Fibroblast of skin of left biceps (primary cell): ENCODE results near the gene NAPA.
A peak's percentile ranks its signal among the peaks of the same experiment; 100 is the strongest.

ENCODE experiments used
- DNase-seq, 2 experiments: peaks; one replicate each; pipeline ENCODE4 v3.0.0-alpha.2; 2013; ENCODE audit warnings: low read depth in 2 of 2

NAPA gene

GRCh38 chr19:47514869-47515588, at the start of gene NAPA:
Gene NAPA (minus strand): TSS chr19:47515063. CDS start chr19:47514940, 123 bp downstream.
- DNase-seq: peak; percentile 100

- DNase-seq: no peak
Observed at GRCh38 chr19:47564081-47564480, 49.2 kb upstream of the NAPA start.

GRCh38 chr19:47561440-47562057, 46.7 kb upstream of the NAPA start:
- no peak for DNase-seq

GRCh38 chr19:47560999-47561398, 46.1 kb upstream of the NAPA start:
- DNase-seq: no peak

- no peak for DNase-seq
Observed at GRCh38 chr19:47550129-47550528, 35.3 kb upstream of the NAPA start.

GRCh38 chr19:47549261-47549862, 34.5 kb upstream of the NAPA start:
- no peak for DNase-seq

- DNase-seq: no peak
Observed at GRCh38 chr19:47547199-47547598, 32.3 kb upstream of the NAPA start.

GRCh38 chr19:47545061-47545948, 30.4 kb upstream of the NAPA start:
- DNase-seq: no peak

- no peak for DNase-seq
Observed at GRCh38 chr19:47544476-47544875, 29.6 kb upstream of the NAPA start.

GRCh38 chr19:47544075-47544474, 29.2 kb upstream of the NAPA start:
- no peak for DNase-seq

GRCh38 chr19:47542030-47542475, 27.2 kb upstream of the NAPA start:
- DNase-seq: peak in 1 of 2 experiments; percentile 5

GRCh38 chr19:47541518-47541917, 26.7 kb upstream of the NAPA start:
- no peak for DNase-seq

GRCh38 chr19:47540748-47541147, 25.9 kb upstream of the NAPA start:
- peak in 1 of 2 experiments; percentile 17 for DNase-seq

- no peak for DNase-seq
Observed at GRCh38 chr19:47539747-47540311, 25.0 kb upstream of the NAPA start.

GRCh38 chr19:47538812-47539211, 23.9 kb upstream of the NAPA start:
- DNase-seq: no peak

GRCh38 chr19:47537493-47537892, 22.6 kb upstream of the NAPA start:
- DNase-seq: no peak

GRCh38 chr19:47534628-47535027, 19.8 kb upstream of the NAPA start:
- no peak for DNase-seq

GRCh38 chr19:47531640-47532387, 17.0 kb upstream of the NAPA start:
- no peak for DNase-seq

GRCh38 chr19:47529018-47529742, 14.3 kb upstream of the NAPA start:
- DNase-seq: no peak

GRCh38 chr19:47526798-47527197, 11.9 kb upstream of the NAPA start:
- no peak for DNase-seq
